ENCODE data around the gene TJP1. TPM values are rescaled to one million over a fixed set of nuclear protein-coding genes. Genes with fewer than 3 reads are reported as not detected.
"Not testable (repeated sequence)": the region's sequence is repeated elsewhere in the genome, so short reads cannot be mapped to it uniquely, and the experiment has no call there.

Gene TJP1
- total RNA-seq, 4 donors from 2014 or later = 69.6 to 142 (median 119) TPM

GRCh38 chr15:29699791-29700190 lies 122.5 kb downstream of the TJP1 start:
- DNase-seq = no peak
- H3K9me3 ChIP-seq = no peaks in the 10 kb centered on the region
- TF ChIP-seq POLR2A (IDR thresholded peaks at IDR 0.05) = no peak
- TF ChIP-seq CTCF (IDR thresholded peaks at IDR 0.05) = no peak
- H3K27ac ChIP-seq = no peak overlapping the region
- 85 to 96% methylated on average over 8 of the region's 8 CpGs for WGBS, 2 donors
- H3K4me1 ChIP-seq = no peaks in the 10 kb centered on the region
- no peaks in the 10 kb centered on the region for H3K27me3 ChIP-seq
- no peak overlapping the region for H3K4me3 ChIP-seq
- intact Hi-C loops (cut with DNase I) = no loop called here
- peaks cover 4 to 75% (median 6%) of the 10 kb centered on the region in 3 donors for H3K36me3 ChIP-seq

DNA sequence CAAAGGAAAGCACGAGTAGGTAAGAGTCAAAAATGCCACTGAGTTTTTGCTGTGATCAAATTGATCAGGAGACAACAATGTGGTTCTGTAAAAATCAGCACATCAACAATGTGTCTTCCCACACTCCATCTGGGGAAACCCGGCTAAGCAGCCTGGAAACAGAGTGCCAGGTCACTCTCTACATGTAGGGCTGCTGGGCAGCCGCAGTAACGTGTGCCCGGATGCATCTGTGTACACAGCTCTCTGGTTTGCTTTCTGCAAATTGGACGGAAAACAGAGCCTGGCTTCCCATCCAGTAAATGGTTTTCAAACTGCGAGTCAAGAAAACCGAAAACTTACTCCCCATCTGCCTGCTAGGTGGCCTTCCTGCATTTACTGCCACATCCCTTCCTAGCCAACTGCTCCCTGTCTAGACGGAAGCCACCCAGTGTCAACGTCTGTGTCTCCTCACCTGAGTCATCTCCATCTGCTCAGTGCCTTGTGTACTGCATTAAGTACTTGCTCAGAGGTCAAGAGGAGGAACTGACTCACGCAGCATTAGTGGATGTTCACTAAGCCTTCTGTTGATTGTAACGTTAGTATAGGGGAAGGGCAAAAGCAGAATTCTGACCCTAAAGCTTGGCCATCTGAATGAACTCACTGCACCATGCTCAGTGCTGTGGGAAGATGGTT lies 124.1 kb downstream of the TJP1 start:
- intact Hi-C loops (cut with DNase I) = no loop called here
- Histone ChIP-seq H3K36me3 (peaks cover 0 to 59% (median 3%) of the 10 kb centered on the region in 3 donors), H3K4me3 (no peak overlapping the region), H3K27me3 (no peaks in the 10 kb centered on the region), H3K9me3 (no peaks in the 10 kb centered on the region), H3K27ac (no peak overlapping the region), H3K4me1 (no peaks in the 10 kb centered on the region)
- WGBS, 2 donors = 75 to 79% methylated on average over 12 of the region's 12 CpGs
- TF ChIP-seq CTCF (IDR thresholded peaks at IDR 0.05) = no peak
- no peak for TF ChIP-seq POLR2A (IDR thresholded peaks at IDR 0.05)
- no peak for DNase-seq

GRCh38 chr15:29696950-29697738 lies 125.1 kb downstream of the TJP1 start:
- Histone ChIP-seq H3K27me3 (no peaks in the 10 kb centered on the region), H3K36me3 (peaks cover 0 to 48% (median 3%) of the 10 kb centered on the region in 3 donors), H3K4me3 (no peak overlapping the region), H3K9me3 (no peaks in the 10 kb centered on the region), H3K4me1 (no peaks in the 10 kb centered on the region), H3K27ac (no peak overlapping the region)
- DNase-seq = no peak
- 84 to 92% methylated on average over 15 of the region's 15 CpGs for WGBS, 2 donors
- TF ChIP-seq POLR2A (IDR thresholded peaks at IDR 0.05) = no peak
- TF ChIP-seq CTCF (IDR thresholded peaks at IDR 0.05) = no peak
- intact Hi-C loops (cut with DNase I) = no loop called here

GRCh38 chr15:29696506-29696905 lies 125.8 kb downstream of the TJP1 start:
- DNase-seq; H3K9me3 ChIP-seq; H3K27ac ChIP-seq; H3K4me1 ChIP-seq; H3K27me3 ChIP-seq; H3K4me3 ChIP-seq; intact Hi-C loops (cut with DNase I): not testable (repeated sequence)
- 80 to 83% methylated on average over 7 of the region's 7 CpGs for WGBS, 2 donors
- peaks cover 0 to 42% (median 3%) of the 10 kb centered on the region in 3 donors for H3K36me3 ChIP-seq

DNA sequence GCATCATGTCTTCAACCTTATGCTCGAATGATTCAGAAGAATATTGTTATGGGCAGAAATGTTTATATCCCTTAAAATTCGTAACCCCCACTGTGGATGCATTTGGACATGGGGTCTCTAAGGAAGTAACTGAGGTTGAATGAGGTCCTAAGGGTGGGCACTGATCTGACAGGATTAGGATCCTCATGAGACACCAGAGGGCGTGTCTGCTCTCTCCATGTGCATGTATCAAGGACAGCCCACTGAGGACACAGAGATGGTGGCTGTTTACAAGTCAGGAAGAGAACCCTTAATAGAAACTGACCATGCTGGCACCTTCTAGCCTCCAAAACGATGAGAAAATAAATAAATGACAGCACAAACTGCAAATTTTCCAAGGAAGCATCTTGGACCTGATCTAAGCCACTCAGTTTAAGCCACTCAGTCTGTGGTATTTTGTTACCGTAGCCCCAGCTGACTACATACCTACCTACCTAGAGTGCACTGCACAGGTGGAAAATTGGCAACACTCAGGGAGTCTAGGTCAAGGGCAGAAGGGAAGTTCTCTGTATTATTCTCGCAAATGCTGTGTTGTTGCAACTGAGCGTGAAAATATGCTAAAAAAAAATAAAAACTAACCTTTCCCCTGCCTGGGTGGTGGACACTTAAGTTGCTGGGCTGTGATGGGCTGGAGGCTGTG lies 126.6 kb downstream of the TJP1 start:
- H3K4me3 ChIP-seq = no peak overlapping the region
- 86 to 87% methylated on average over 6 to 7 of the region's 7 CpGs for WGBS, 2 donors
- no peak for DNase-seq
- no peak overlapping the region for H3K27ac ChIP-seq
- no peaks in the 10 kb centered on the region for H3K27me3 ChIP-seq
- intact Hi-C loops (cut with DNase I) = no loop called here
- H3K9me3 ChIP-seq = no peaks in the 10 kb centered on the region
- TF ChIP-seq POLR2A (IDR thresholded peaks at IDR 0.05) (no peak), CTCF (IDR thresholded peaks at IDR 0.05) (no peak)
- H3K36me3 ChIP-seq = peaks cover 0 to 33% (median 0%) of the 10 kb centered on the region in 3 donors
- H3K4me1 ChIP-seq = no peaks in the 10 kb centered on the region
